Stimulated activated naive CD8-positive, alpha-beta T cell treated with anti-CD3 and anti-CD28 coated beads, Interleukin-15, Interleukin-2, amounts not matched to agents 100 U/mL and 50 U/mL, for 24 hours (primary cell): ENCODE data around the gene PPP1R1B.
"Not testable (repeated sequence)": the region's sequence is repeated elsewhere in the genome, so short reads cannot be mapped to it uniquely, and the experiment has no call there.

Experiments
- ATAC-seq: fragments of 150-1000 bp; cut with Tn5 transposase; one replicate; pipeline ENCODE4 v1.10.0; 2021
- DNase-seq: peaks from one replicate; pipeline ENCODE4 v3.0.0; 2021

PPP1R1B gene

GRCh38 chr17:39626171-39627046 lies at the start of gene PPP1R1B:
PPP1R1B (plus strand) TSS chr17:39626952; CDS start chr17:39627393, 441 bp downstream.
- DNase-seq (no peak), ATAC-seq (no peak)

- ATAC-seq (no peak), DNase-seq (no peak)
Observed at GRCh38 chr17:39578272-39578671, 48.5 kb upstream of the PPP1R1B start.

- no peak for ATAC-seq
Observed at GRCh38 chr17:39579318-39580081, 47.3 kb upstream of the PPP1R1B start.

GRCh38 chr17:39580082-39580468 lies 46.7 kb upstream of the PPP1R1B start:
- ATAC-seq (no peak), DNase-seq (no peak)

More at GRCh38 chr17:39579318-39580081, 47.3 kb upstream of the PPP1R1B start:
- DNase-seq, result no peak

- DNase-seq, result no peak
- ATAC-seq, result no peak
Observed at GRCh38 chr17:39581071-39581758, 45.5 kb upstream of the PPP1R1B start.

GRCh38 chr17:39581759-39582085 lies 45.0 kb upstream of the PPP1R1B start:
- ATAC-seq, result no peak
- DNase-seq, result no peak

- ATAC-seq (no peak), DNase-seq (no peak)
Observed at GRCh38 chr17:39582658-39583057, 44.1 kb upstream of the PPP1R1B start.

- DNase-seq, ATAC-seq: not testable (repeated sequence)
Observed at GRCh38 chr17:39590180-39590579, 36.6 kb upstream of the PPP1R1B start.

- DNase-seq, result peak; percentile 39
- peak; percentile 36 for ATAC-seq
Observed at GRCh38 chr17:39591958-39592954, 34.5 kb upstream of the PPP1R1B start.

GRCh38 chr17:39593371-39593770 lies 33.4 kb upstream of the PPP1R1B start:
- ATAC-seq (no peak), DNase-seq (no peak)

- DNase-seq (no peak), ATAC-seq (no peak)
Observed at GRCh38 chr17:39595294-39595693, 31.5 kb upstream of the PPP1R1B start.

- DNase-seq (no peak), ATAC-seq (no peak)
Observed at GRCh38 chr17:39595928-39596510, 30.7 kb upstream of the PPP1R1B start.

- DNase-seq (no peak), ATAC-seq (no peak)
Observed at GRCh38 chr17:39596543-39597267, 30.0 kb upstream of the PPP1R1B start.

GRCh38 chr17:39597372-39598046 lies 29.2 kb upstream of the PPP1R1B start:
- ATAC-seq (no peak), DNase-seq (no peak)

- ATAC-seq, result no peak
- no peak for DNase-seq
Observed at GRCh38 chr17:39598047-39598481, 28.7 kb upstream of the PPP1R1B start.

GRCh38 chr17:39598630-39599003 lies 28.1 kb upstream of the PPP1R1B start:
- ATAC-seq (no peak), DNase-seq (no peak)

GRCh38 chr17:39599004-39599664 lies 27.6 kb upstream of the PPP1R1B start:
- ATAC-seq (no peak), DNase-seq (no peak)

- no peak for DNase-seq
- no peak for ATAC-seq
Observed at GRCh38 chr17:39599665-39600231, 27.0 kb upstream of the PPP1R1B start.
